Uterus (tissue), 4 donors: Measurements from ENCODE around the gene ANKRD55. TPM values are rescaled to one million over a fixed set of nuclear protein-coding genes. Genes with fewer than 3 reads are reported as not detected.
"Not testable (repeated sequence)": the region's sequence is repeated elsewhere in the genome, so short reads cannot be mapped to it uniquely, and the experiment has no call there.

Experiments used
- DNase-seq, 2 donors: peaks; one replicate each; pipeline ENCODE4 v3.0.0-alpha.2; 2019 to 2020
- H3K27ac ChIP-seq, 2 donors: fragments of 200-600 bp; sonication (generic); 1 replicate in 1 of 2; 2 replicates in 1 of 2; pipeline ENCODE4 v1.5.1; 2016 to 2018
- H3K27me3 ChIP-seq, 2 donors: fragments of 200-600 bp; sonication (generic); one replicate each; pipeline ENCODE4 v1.5.1; 2018 to 2019; ENCODE audit warnings: control low read depth in 1 of 2
- H3K36me3 ChIP-seq, 2 donors: fragments of 200-600 bp; sonication (generic); one replicate each; pipeline ENCODE4 v1.5.1; 2019; ENCODE audit warnings: control low read depth in 1 of 2
- H3K4me1 ChIP-seq, 2 donors: fragments of 200-600 bp; sonication (generic); one replicate each; pipeline ENCODE4 v1.5.1; 2018 to 2019; ENCODE audit warnings: control low read depth in 1 of 2
- H3K4me3 ChIP-seq, 2 donors: fragments of 200-600 bp; sonication (generic); 1 replicate in 1 of 2; 2 replicates in 1 of 2; pipeline ENCODE4 v1.5.1; 2018 to 2019; ENCODE audit warnings: mild to moderate bottlenecking in 1 of 2
- H3K9me3 ChIP-seq, 2 donors: fragments of 200-600 bp; sonication (generic); one replicate each; pipeline ENCODE4 v1.5.1; 2019; ENCODE audit warnings: control low read depth in 1 of 2
- CTCF ChIP-seq, 4 experiments: fragments of 200-600 bp in 2 of 4; fragments of 450-650 bp in 2 of 4; sonication (generic) in 2 of 4; IDR thresholded peaks; one replicate each; pipeline ENCODE4 v1.5.1; 2016 to 2019; ENCODE audit warnings: antibody characterized with exemption in 4 of 4, mild to moderate bottlenecking in 2 of 4, moderate library complexity in 1 of 4
- POLR2A ChIP-seq, 2 donors: fragments of 450-650 bp; IDR thresholded peaks; one replicate each; pipeline ENCODE4 v1.6.1; 2016; ENCODE audit warnings: antibody characterized with exemption in 2 of 2, mild to moderate bottlenecking in 1 of 2, moderate library complexity in 1 of 2
- intact Hi-C: fragments of 100-400 bp; cut with DNase I; formaldehyde crosslinking; loops from one replicate; pipeline ENCODE4 v1.15.1; 2023; ENCODE audit warnings: low total_unique reads
- total RNA-seq, 4 donors: library from RNA; depleted of rRNA in 3 of 4; stranded (reverse); fragments of >200 nt in 3 of 4; gene quantifications; one replicate each; pipeline versions ENCODE4 v1.1.0 to v1.2.4, GENCODE V29; 2014 to 2023
- donor health status: DM: yes; HTN: yes; CAD: no.

ANKRD55 gene
- total RNA-seq, 4 donors from 2014 or later: 0.55 TPM; not detected in 3

GRCh38 chr5:56088967-56089829, 143.9 kb downstream of the ANKRD55 start:
- intact Hi-C loops: no loop called here
- Histone ChIP-seq H3K9me3 (no peaks in the 10 kb centered on the region), H3K27me3 (no peaks in the 10 kb centered on the region), H3K4me1 (no peaks in the 10 kb centered on the region), H3K27ac (no peak overlapping the region), H3K36me3 (no peaks in the 10 kb centered on the region), H3K4me3 (no peak overlapping the region)
- no peak for DNase-seq
- no peak for TF ChIP-seq POLR2A (IDR thresholded peaks at IDR 0.05)

GRCh38 chr5:56088431-56088949, 144.6 kb downstream of the ANKRD55 start:
- TF ChIP-seq POLR2A (IDR thresholded peaks at IDR 0.05) (no peak), CTCF (IDR thresholded peaks at IDR 0.05) (no peak)
- DNase-seq: no peak

GRCh38 chr5:56085193-56085592, 147.9 kb downstream of the ANKRD55 start:
- Histone ChIP-seq H3K27me3 (no peaks in the 10 kb centered on the region), H3K4me3 (no peak overlapping the region), H3K4me1 (no peaks in the 10 kb centered on the region), H3K9me3 (no peaks in the 10 kb centered on the region), H3K36me3 (no peaks in the 10 kb centered on the region), H3K27ac (no peak overlapping the region)
- no peak for DNase-seq
- TF ChIP-seq CTCF (IDR thresholded peaks at IDR 0.05) (no peak), POLR2A (IDR thresholded peaks at IDR 0.05) (no peak)
- intact Hi-C loops: no loop called here

More at GRCh38 chr5:56088431-56088949, 144.6 kb downstream of the ANKRD55 start:
- H3K27me3 ChIP-seq: no peaks in the 10 kb centered on the region
- no peaks in the 10 kb centered on the region for H3K36me3 ChIP-seq
- intact Hi-C loops: no loop called here
- H3K27ac ChIP-seq: no peak overlapping the region
- H3K9me3 ChIP-seq: no peaks in the 10 kb centered on the region
- H3K4me3 ChIP-seq: no peak overlapping the region
- no peaks in the 10 kb centered on the region for H3K4me1 ChIP-seq

- H3K36me3 ChIP-seq: no peaks in the 10 kb centered on the region
- intact Hi-C loops: no loop called here
- no peaks in the 10 kb centered on the region for H3K9me3 ChIP-seq
- H3K27ac ChIP-seq: no peak overlapping the region
- DNase-seq: no peak
- H3K4me1 ChIP-seq: no peaks in the 10 kb centered on the region
- H3K4me3 ChIP-seq: no peak overlapping the region
- H3K27me3 ChIP-seq: no peaks in the 10 kb centered on the region
- TF ChIP-seq CTCF (IDR thresholded peaks at IDR 0.05) (no peak), POLR2A (IDR thresholded peaks at IDR 0.05) (no peak)
Measured at GRCh38 chr5:56083286-56083854, 149.8 kb downstream of the ANKRD55 start.

- intact Hi-C loops, H3K9me3 ChIP-seq, H3K4me3 ChIP-seq, H3K36me3 ChIP-seq, H3K27me3 ChIP-seq, H3K4me1 ChIP-seq, DNase-seq: not testable (repeated sequence)
- peak overlapping the region in 1 of 2 donors; percentile 15 for H3K27ac ChIP-seq
Measured at GRCh38 chr5:56081053-56081642, 152.0 kb downstream of the ANKRD55 start.
